Right lung (tissue), 5 donors: Measurements from ENCODE around the gene HARBI1. TPM values are rescaled to one million over a fixed set of nuclear protein-coding genes. Genes with fewer than 3 reads are reported as not detected.

Experiments
- DNase-seq, 2 donors: peaks; one replicate each; pipeline ENCODE4 v3.0.0-alpha.2; 2013
- polyA plus RNA-seq, 5 donors: library from polyadenylated mRNA; unstranded; fragments of 120-200 nt; gene quantifications; one replicate each; pipeline versions ENCODE4 v1.2.1 to v1.2.3, GENCODE V29; 2013; ENCODE audit warnings: inconsistent platforms in 1 of 5, low replicate concordance in 1 of 5; ENCODE audit not compliant: insufficient read length in 5 of 5, insufficient read depth in 1 of 5

Gene HARBI1
- polyA plus RNA-seq, 5 donors = 2.5 to 3.7 (median 3.1) TPM

- no peak for DNase-seq
Observed at GRCh38 chr11:46554213-46555147, 62.5 kb downstream of the HARBI1 start.

GRCh38 chr11:46553814-46554212 is 63.2 kb downstream of the HARBI1 start:
- no peak for DNase-seq

Other genes starting within 250 kb of the HARBI1 start
- gene MDK, start 235.6 kb downstream of the HARBI1 start, polyA plus RNA-seq = 1,000 to 10,000 TPM in 1 of 5 donors, 100 to 1,000 TPM in 4; 772 to 1,227 (median 952) TPM
- under 1 TPM in 2 of 5 donors, not detected in 3; 0.13 to 0.14 TPM for gene CHRM4, start 225.5 kb downstream of the HARBI1 start, polyA plus RNA-seq
- gene AMBRA1, start 23.2 kb downstream of the HARBI1 start, polyA plus RNA-seq = 10 to 100 TPM; 18.6 to 24.3 (median 20.7) TPM
- gene ATG13, start 326 bp upstream of the HARBI1 start, polyA plus RNA-seq = 10 to 100 TPM; 47.6 to 56.6 (median 49.5) TPM
- gene ARHGAP1, start 83.4 kb upstream of the HARBI1 start, polyA plus RNA-seq = 10 to 100 TPM; 52.2 to 74.0 (median 60.2) TPM
- 10 to 100 TPM in 3 of 5 donors, 1 to 10 TPM in 2; 8.7 to 12.5 (median 10.9) TPM for gene ZNF408, start 83.8 kb upstream of the HARBI1 start, polyA plus RNA-seq
- gene F2, start 102.0 kb upstream of the HARBI1 start, polyA plus RNA-seq = 1 to 10 TPM in 1 of 5 donors, under 1 TPM in 1, not detected in 3; 0.09 to 2.1 TPM
- 100 to 1,000 TPM in 2 of 5 donors, 10 to 100 TPM in 3; 62.4 to 138 (median 99.3) TPM for gene CKAP5, start 229.1 kb upstream of the HARBI1 start, polyA plus RNA-seq